ENCODE data around the gene GAGE10.
"Not testable (repeated sequence)": the region's sequence is repeated elsewhere in the genome, so short reads cannot be mapped to it uniquely, and the experiment has no call there.

The GAGE10 gene

GRCh38 chrX:49330421-49330820 lies 27.0 kb downstream of the GAGE10 start:
- not testable (repeated sequence) for DNase-seq

GRCh38 chrX:49331282-49331681 lies 27.8 kb downstream of the GAGE10 start, which contains the start of gene GAGE13:
TSS of gene GAGE13 (plus strand) at chrX:49331582. CDS start at chrX:49332738, 1,156 bp downstream.
- DNase-seq = not testable (repeated sequence)

GRCh38 chrX:49331841-49332240 lies 28.4 kb downstream of the GAGE10 start:
- not testable (repeated sequence) for DNase-seq

GRCh38 chrX:49341449-49341848 lies 38.0 kb downstream of the GAGE10 start:
- not testable (repeated sequence) for DNase-seq

- not testable (repeated sequence) for DNase-seq
Measured at GRCh38 chrX:49344496-49345175, 41.2 kb downstream of the GAGE10 start.

GRCh38 chrX:49345402-49345801 lies 42.0 kb downstream of the GAGE10 start:
- not testable (repeated sequence) for DNase-seq

- not testable (repeated sequence) for DNase-seq
Measured at GRCh38 chrX:49346150-49346549, 42.7 kb downstream of the GAGE10 start.

All from NCI-H1694 treated with DMSO at 0.1 percent for 48 hours (cell line).